ENCODE results near the gene TPP2. TPM values are rescaled to one million over a fixed set of nuclear protein-coding genes. Genes with fewer than 3 reads are reported as not detected.

Gene TPP2
- 10 to 100 TPM; 13.1 to 18.9 (median 16.1) TPM for polyA plus RNA-seq

DNA sequence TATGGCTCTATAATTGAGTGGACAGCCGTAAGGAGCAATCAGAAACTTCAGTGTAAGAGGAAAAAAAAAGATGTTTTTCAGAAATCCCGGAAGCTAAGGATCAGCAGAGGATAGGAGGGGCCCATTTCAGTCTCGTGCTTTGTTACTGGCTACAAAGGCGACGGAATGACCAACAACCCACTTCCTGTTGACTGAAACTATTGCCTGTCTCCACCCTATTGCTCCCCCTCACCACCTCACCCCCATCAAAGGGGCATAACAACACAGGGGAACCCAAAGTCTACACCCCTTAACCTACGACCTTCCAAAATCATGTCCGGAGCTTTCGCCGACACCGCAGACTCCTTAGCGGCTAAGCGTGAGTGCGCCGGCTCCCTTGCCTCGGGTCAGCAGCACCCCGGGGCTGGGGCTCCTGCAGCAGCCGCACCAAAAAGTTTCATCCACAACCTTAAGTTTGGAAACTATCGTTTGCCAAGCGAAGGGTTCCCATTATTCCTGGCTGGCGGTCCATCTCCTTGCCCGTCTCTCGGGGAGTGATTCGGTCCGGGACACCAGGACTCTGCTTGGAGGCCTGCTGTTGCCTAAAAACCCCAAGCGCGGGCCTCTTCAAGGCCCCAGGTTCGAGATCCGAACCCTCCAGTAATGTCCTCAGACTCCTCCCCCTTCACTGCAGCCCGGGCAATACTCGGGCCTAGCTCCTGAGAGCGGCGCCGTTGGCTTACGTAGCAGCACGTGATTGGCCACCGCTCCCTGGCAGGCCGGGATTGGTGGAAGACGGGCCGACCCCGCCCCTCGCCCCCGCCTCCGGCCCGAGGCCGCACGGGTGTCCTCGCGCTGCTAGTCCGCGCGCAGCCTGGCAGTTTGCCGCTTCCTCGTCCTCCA lies at the start of gene TPP2:
Gene TPP2 (plus strand): TSS at position 840 of the 882 bp plus-strand sequence. CDS start 53 bp downstream, outside the sequence.
- 0% methylated on average over 53 of the region's 53 CpGs for WGBS, 3 donors
- peak within 1 kb of the TSS; percentile 96 for H3K27ac ChIP-seq (ENCODE audit: low read depth, low read length)

DNA sequence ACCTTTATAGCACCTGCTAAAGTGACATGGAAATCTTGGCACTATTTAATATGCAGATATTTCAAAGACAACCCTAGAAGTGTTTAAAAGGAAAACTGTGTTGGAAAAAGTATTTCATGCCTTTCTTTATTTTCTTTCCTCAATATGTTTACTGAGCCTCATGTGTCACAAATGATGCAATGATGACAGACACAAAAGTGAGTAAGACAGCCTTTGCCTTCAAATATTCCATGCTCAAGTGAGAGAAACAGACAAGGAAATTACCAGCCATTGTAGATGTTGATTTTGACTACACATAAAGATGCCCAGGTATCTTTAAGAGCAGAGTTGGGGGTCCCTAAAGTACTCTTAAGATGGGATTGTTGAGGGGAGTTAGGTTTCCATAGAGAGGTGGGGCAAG lies 48.0 kb upstream of the TPP2 start:
- no peak overlapping the region for H3K27ac ChIP-seq (ENCODE audit: low read depth, low read length)

DNA sequence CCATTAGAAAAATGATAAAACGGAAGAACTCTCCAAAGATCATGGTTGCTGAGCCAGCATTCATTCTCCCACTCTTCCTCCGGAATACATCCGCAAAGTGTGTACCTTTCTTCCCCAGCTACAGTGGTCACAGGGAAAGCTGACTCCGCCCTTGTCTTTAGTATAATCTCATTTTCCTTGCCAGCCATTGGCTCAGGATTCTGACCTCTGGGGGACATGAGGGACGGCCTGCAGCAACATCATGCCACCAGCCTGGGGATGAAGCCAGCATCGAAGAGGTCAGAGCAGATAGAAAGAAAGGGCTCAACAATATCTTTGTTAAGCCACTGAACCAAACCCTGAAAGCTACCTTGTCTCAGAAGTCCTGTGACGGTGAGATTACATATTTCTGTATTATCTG lies 46.3 kb upstream of the TPP2 start:
- no peak overlapping the region for H3K27ac ChIP-seq (ENCODE audit: low read depth, low read length)
- 73 to 78% (median 75%) methylated on average over 7 of the region's 7 CpGs for WGBS, 3 donors

DNA sequence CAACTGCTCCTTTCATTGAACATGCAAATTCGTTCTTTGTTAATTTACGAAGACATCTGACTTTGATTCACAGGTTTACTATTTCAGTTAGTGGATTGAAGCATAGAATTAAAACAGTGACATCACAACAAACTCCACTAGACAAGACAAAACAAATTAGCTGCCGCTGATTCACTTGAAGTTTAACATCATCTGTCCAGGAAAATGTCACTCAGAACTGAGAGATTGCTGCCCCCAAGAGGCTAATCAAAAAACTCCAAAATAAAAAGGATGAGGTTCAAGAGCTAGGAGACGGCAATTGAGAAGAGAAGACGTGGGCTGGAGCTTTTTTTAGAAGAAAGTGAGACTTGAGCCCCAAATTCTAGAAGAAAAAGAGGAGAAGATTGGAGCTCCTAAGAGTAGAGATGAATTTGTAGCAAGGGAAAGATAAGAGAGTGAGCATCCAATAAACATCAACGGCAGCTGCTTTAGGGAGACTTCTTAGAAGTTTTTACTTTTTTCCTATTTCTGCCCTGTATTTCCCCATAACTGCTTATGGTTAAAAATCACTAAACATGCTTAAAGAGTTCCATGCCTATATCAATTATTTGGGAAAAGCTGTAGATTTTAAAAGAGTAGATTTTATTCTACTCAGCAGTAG lies 40.8 kb upstream of the TPP2 start:
- WGBS, 3 donors: 26 to 39% (median 36%) methylated on average over 6 of the region's 6 CpGs
- H3K27ac ChIP-seq (ENCODE audit: low read depth, low read length): no peak overlapping the region

DNA sequence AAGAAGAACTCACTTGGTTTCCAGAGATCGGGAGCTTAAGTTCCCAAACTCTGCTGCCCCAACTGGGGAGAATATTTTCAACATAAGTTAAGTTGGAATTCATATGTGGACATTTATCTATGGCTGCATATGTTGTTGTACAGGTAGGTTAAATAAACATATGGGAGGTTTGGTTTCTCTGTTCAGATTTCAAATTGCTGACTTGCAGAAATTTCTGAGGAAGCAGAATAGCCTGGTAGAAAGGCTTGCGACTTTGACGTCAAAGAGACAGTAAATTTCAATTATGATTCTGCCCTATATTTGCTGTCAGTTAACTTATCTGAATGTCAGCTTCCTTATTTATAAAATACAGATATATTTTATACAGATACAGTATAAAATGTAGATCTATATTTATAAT lies 40.0 kb upstream of the TPP2 start:
- 60 to 68% (median 67%) methylated on average over 3 of the region's 3 CpGs for WGBS, 3 donors
- H3K27ac ChIP-seq (ENCODE audit: low read depth, low read length): no peak overlapping the region

DNA sequence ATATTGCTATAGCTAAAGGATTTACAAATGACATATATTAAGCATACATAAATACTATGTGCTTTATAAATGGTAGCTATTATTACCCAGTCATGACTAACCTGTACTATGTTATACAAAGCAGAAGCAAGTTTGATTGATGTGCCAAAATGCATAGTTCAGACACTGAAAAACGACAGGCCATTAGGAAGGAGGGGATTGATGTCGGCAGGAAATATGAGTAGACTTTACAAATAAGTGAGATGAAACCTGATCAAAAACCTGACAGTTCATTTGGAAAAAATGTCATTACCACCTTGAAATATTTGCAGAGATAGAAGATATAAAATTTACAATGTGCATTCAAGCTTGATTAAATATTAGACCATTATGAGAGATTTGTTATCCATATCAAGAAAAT lies 38.8 kb upstream of the TPP2 start:
- 46 to 50% (median 50%) methylated on average over 2 of the region's 2 CpGs for WGBS, 3 donors
- no peak overlapping the region for H3K27ac ChIP-seq (ENCODE audit: low read depth, low read length)

DNA sequence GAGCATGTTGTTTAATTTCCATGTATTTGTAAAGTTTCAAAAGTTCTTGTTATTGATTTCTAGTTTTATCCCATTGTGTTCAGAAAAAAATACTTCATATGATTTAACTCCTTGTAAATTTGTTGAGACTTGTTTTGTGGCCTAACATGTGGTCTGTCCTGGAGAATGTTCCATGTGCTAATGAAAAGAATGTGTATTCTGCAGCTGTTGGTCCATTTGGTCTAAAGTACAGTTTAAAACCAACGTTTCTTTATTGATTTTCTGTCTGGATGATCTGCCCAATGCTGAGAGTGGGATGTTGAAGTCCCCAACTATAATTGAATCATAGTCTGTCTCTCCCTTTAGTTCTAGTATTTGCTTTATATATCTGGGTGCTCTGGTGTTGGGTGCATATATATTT lies 34.9 kb upstream of the TPP2 start:
- no peak overlapping the region for H3K27ac ChIP-seq (ENCODE audit: low read depth, low read length)
- 16 to 70% (median 60%) methylated on average over 1 of the region's 1 CpG for WGBS, 3 donors

DNA sequence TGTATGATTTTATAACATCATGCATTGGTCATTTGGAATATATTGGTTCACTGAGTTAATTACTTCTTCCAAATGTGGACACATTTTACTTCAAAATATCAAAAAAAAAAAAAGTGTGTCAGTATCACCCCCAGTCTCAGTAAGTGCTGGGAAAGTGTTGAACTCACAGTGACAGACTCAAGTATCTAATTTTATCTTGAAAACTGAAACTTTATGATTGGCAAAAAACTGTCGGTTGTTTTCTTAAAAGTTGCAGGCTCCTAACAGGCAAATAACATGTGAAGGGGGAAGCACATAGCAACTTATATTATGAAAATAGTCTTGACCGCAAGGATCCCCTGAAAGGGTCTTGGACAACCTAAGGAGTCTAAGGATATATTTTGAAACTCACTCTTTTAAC lies 33.5 kb upstream of the TPP2 start:
- WGBS, 3 donors: 76 to 90% (median 82%) methylated on average over 2 of the region's 2 CpGs

DNA sequence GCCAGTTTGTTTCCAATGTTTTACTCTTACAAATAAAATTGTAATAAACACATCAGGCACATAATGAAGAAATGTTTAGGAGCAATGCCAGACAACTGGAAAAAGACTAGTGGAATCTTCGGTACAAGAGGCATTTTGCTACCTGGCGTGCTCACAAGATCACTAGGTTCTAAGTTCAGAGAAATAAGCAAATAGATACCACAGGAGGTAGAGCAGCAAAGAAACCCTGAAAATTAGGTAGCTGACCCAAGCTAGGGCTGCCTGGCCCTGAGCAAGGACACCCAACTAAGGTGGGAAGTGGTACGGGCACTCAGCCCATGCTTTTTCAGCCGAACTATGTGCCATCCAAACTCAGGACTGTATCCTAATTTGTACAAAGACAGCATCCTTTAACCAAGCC lies 32.2 kb upstream of the TPP2 start:
- 85 to 94% (median 91%) methylated on average over 4 of the region's 4 CpGs for WGBS, 3 donors
- H3K27ac ChIP-seq (ENCODE audit: low read depth, low read length): no peak overlapping the region

More for the DNA sequence above, 33.5 kb upstream of the TPP2 start:
- H3K27ac ChIP-seq (ENCODE audit: low read depth, low read length): no peak overlapping the region

DNA sequence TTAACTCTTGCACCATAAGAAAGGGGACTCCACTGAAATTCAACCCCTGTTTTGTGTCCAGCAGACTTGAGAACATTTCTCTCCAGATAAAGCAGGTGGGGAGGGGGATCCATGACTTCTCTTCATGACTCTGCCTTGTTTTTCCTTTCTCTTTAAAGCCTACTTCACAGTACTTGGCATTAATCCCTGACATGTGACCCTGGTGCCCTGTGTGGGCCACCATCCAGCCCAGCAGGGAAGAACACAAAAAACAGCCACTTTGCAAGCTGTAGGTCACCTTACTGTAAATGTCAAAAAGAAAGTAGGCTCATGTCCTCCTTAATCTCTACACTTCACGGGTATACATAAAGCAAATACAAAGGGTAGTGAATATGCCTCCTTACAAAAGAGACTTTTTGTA lies 30.3 kb upstream of the TPP2 start:
- no peak overlapping the region for H3K27ac ChIP-seq (ENCODE audit: low read depth, low read length)
- WGBS, 3 donors: 63 to 79% (median 68%) methylated on average over 1 of the region's 1 CpG

DNA sequence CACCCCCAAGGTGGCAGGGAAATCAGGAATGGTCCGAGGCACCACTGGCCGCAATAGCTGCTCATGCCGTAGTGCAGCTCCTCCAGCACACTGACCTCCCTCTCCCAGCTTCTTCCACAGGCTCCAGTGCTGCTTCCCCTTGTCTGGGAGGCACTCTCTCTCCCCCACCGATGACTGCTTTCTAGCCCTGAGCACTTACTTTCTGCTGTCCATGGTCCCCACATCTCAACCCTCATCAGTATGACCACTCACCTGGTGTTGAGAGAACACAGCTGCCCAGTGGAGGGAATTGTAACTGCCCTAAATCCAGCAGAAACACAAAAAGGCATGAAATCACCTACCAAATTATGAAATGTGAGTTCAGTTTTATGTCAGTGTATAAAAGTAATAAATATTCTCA lies 28.9 kb upstream of the TPP2 start:
- 63 to 77% (median 73%) methylated on average over 4 of the region's 4 CpGs for WGBS, 3 donors

DNA sequence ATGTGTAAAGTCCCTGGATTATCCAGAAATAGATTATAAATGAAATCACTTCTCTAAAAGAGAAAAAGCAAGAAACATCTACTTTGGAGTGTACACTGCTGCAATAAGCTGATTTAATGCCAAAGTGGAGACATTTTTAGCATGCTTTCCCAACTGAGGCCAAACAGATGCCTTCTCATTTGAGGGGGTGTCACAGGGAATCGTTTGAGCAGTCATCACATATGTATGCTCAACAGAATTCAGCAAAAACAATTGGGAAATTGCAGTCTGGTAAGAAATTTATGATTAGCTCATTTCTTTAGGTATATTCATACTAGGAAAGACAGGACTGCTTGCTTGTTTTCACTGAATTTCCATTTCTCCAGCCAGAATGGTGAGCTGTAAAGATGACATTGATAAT lies 27.3 kb upstream of the TPP2 start:
- H3K27ac ChIP-seq (ENCODE audit: low read depth, low read length): no peak overlapping the region
- 35 to 56% (median 43%) methylated on average over 1 of the region's 1 CpG for WGBS, 3 donors

More for the DNA sequence above, 28.9 kb upstream of the TPP2 start:
- no peak overlapping the region for H3K27ac ChIP-seq (ENCODE audit: low read depth, low read length)

DNA sequence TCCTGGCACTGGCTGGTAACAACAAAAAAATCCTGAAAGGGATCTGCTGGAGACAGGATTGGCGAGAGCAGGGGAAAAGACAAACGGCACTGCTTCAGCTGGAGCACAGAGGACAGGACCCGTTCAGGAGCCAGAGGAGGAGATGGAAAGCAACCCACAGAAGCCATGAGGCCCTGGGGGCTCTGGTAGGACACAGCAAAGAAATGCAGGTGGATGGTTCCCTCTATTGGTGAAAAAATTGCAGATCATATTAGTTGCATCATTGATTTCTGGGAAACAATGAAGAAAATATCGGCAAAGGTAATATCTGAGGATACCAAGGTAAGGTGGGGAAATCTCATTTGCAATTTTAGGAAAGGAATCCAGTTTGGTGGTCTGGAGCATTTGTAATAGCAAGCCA lies 25.7 kb upstream of the TPP2 start:
- no peak overlapping the region for H3K27ac ChIP-seq (ENCODE audit: low read depth, low read length)
- 45 to 61% (median 59%) methylated on average over 4 of the region's 4 CpGs for WGBS, 3 donors

DNA sequence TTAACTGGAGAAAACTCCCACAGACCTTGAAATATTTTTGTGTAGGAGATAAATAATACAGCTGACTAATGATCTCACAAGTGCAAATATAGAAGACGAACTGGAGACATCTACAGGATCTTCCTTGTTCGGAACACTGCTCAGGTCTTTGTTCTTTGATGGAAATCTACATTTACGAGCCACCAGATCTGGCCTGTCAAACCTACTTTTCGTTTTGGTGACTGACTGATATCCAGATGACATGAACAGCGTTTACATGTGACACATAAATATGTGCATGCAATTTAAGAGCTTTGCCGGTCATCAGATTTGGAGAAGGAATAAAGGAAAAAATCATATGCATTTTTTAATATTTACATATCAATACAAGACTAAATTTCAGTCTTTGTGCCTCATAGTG lies 24.5 kb upstream of the TPP2 start:
- H3K27ac ChIP-seq (ENCODE audit: low read depth, low read length): no peak overlapping the region
- WGBS, 3 donors: 59 to 65% (median 64%) methylated on average over 6 of the region's 6 CpGs

DNA sequence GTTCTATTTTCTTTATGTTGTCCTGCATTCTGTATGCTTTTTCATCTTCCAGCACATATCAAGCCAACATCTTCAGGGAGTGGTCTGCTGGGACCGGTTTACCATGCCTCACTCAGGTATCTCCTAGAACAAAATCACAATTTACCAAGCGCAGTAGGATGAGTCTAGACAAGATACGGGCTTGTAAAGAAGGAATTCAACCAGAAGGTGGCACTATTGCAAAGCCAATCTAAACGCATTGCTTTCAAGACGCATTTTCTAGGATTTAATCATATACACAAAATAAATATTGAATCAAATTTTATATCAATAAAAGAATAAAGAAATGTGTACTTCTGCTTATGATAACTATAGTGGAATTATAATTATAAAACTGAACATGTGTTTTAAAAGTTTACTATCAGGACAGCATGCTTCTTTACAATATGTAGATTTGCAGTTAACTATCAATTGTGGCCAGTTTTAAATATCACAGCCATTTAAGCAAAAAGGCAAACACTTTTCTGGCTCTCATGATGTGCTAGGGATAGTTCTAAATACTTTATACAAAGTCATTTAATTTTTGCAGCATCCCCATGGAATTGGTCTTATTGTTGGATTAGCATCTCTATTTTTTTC lies 16.1 kb upstream of the TPP2 start:
- H3K27ac ChIP-seq (ENCODE audit: low read depth, low read length): no peak overlapping the region
- 1 to 3% (median 2%) methylated on average over 5 of the region's 5 CpGs for WGBS, 3 donors

DNA sequence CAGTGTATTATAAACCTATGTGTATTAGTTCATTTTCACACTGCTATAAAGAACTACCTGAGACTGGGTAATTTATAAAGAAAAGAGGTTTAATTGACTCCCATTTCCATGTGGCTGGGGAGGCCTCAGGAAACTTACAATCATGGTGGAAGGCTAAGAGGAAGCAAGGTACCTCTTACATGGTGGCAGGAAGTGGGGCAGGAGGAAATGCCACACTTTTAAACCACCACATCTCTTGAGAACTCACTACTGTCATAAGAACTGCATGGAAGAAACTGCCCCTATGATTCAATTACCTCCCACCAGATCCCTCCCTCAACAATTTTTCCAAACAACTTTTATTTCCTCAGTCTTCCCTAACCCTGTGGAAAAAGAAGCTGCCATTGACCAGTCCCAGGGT lies 14.5 kb upstream of the TPP2 start:
- no peak overlapping the region for H3K27ac ChIP-seq (ENCODE audit: low read depth, low read length)

DNA sequence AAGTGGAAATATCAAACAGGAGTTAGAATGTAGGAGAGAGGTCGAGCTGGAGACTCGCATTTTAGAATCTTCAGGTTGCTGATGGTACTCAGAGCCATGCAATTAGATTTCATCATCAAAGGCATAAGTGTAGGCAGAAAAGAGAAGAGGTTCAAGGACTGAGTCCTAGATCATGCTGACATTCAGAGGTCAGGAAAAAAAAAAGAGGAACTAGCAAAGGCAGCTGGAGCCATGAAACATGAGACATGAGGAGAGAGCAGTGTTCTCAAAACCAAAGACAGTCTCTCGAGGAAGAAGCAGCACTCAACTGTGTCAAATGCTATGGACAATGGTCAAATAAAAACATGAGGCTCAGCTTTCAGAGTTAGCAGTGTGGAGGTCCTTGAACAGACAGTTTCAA lies 12.4 kb upstream of the TPP2 start:
- WGBS, 3 donors: 23 to 46% (median 38%) methylated on average over 3 of the region's 3 CpGs
- no peak overlapping the region for H3K27ac ChIP-seq (ENCODE audit: low read depth, low read length)

DNA sequence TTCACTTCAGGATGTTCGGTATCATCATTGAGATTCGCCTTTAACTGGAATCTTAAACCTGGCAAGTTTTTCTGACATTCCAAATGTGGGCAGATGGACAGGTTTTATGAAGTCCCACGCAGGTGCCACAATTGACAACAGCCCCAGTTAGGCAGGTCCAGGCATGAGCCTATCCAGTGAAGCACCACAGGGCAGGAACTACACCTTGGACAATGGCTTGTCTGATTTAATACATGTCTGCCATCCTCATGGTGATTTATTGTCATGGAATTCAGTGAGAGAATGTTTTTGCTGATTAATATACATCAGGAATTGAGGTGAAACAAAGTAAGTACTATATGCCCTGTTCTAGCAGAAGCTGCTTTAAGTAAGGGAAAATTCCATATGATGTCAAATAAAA lies 10.2 kb upstream of the TPP2 start:
- H3K27ac ChIP-seq (ENCODE audit: low read depth, low read length): no peak overlapping the region
- 88 to 95% (median 92%) methylated on average over 3 of the region's 3 CpGs for whole genome bisulfite sequencing, 3 donors

DNA sequence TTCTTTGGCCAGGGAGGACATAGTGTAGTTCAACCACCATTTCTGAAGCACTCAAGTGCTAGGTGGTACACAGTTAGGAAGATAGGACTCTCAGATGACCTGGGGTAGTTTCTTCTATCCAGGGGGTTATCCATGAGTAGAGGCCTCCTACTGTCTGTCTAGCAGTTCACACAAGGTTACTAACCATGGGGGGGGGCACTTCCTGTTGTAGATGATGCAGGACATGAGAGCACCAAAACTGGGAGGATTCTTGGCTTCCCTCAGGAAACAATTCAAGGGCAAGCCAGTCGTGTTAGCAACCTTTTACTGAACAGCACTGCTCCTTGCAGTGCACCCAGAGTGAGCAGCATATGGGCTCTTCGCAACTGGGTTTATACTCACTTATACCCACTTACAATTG lies 8.9 kb upstream of the TPP2 start:
- WGBS, 3 donors: 54 to 63% (median 59%) methylated on average over 2 of the region's 2 CpGs
- no peak overlapping the region for H3K27ac ChIP-seq (ENCODE audit: low read depth, low read length)
